ENCODE data around the gene C11orf65. TPM values are rescaled to one million over a fixed set of nuclear protein-coding genes. Genes with fewer than 3 reads are reported as not detected.

The C11orf65 gene
- total and polyA plus RNA-seq, 7 experiments from 2014 or later, result 0.27 to 2.0 (median 0.61) TPM

GRCh38 chr11:108496643-108497256, 29.4 kb upstream of the C11orf65 start:
- ATAC-seq, result no peak
- Histone ChIP-seq H3K4me1 (ENCODE audit: control insufficient read depth in 2 of 2, insufficient read depth in 2 of 2, low read length in 2 of 2) (peaks cover 0 to 3% of the 10 kb centered on the region in 2 donors), H3K36me3 (ENCODE audit: control insufficient read depth in 2 of 3, insufficient read depth in 3 of 3, low read length in 3 of 3) (no peaks in the 10 kb centered on the region), H3K9me3 (ENCODE audit: control insufficient read depth in 2 of 3, low read length in 3 of 3) (no peaks in the 10 kb centered on the region), H3K4me3 (ENCODE audit: low read length) (no peak overlapping the region), H3K27ac (ENCODE audit: low read depth, low read length) (peak overlapping the region; percentile 87), H3K27me3 (ENCODE audit: control insufficient read depth in 2 of 2, insufficient read depth in 2 of 2, low read length in 2 of 2) (no peaks in the 10 kb centered on the region)
- Mint-ChIP-seq H3K9me3 (no peaks in the 10 kb centered on the region), H3K4me3 (peak overlapping the region; percentile 95 to 100 (median 98)), H3K27ac (peak overlapping the region; percentile 95 to 100 (median 99)), H3K27me3 (no peaks in the 10 kb centered on the region), H3K36me3 (peaks cover 0 to 14% (median 0%) of the 10 kb centered on the region in 5 donors), H3K4me1 (peaks cover 8 to 33% (median 24%) of the 10 kb centered on the region in 7 donors)
- ChIA-PET CTCF (no interaction called here), POLR2A (interaction anchor here (0.5 to 1.2 kb wide), 3 partner anchors 14 to 124 kb away, joined by 3 to 4 read pairs (median 3); partner anchors contain the start of gene C11orf65)
- intact Hi-C loops (cut with micrococcal nuclease), result loop anchor here (1.0 to 10.0 kb wide), 10 partner anchors 29 to 1039 kb away; partner anchors contain the start of genes ACAT1 (in 2 of the 2), ALKBH8 (in 2 of the 2), C11orf65 (in 2 of the 2) and EXPH5 (in 2 of the 2)
- peak in 1 of 9 donors; percentile 6 for DNase-seq

GRCh38 chr11:108495326-108495725, 28.0 kb upstream of the C11orf65 start:
- no peaks in the 10 kb centered on the region for H3K9me3 ChIP-seq (ENCODE audit: control insufficient read depth in 2 of 3, low read length in 3 of 3)

GRCh38 chr11:108494182-108494581, 26.9 kb upstream of the C11orf65 start:
- H3K27me3 Mint-ChIP-seq, result no peaks in the 10 kb centered on the region
- DNase-seq, result peak in 1 of 9 donors; percentile 3
- intact Hi-C loops (cut with micrococcal nuclease), result loop anchor here (10.0 kb wide), 2 partner anchors 369 to 929 kb away; partner anchors contain the start of genes ALKBH8 (in 2 of the 2) and ACAT1 (in 1 of the 2)
- no peak overlapping the region for H3K4me3 Mint-ChIP-seq
- H3K4me3 ChIP-seq (ENCODE audit: low read length), result no peak overlapping the region
- POLR2A ChIA-PET, result interaction anchor here (0.6 kb wide), 1 partner anchor 917 kb away, joined by 3 read pairs; no protein-coding TSS in a partner anchor
- no peak overlapping the region for H3K27ac ChIP-seq (ENCODE audit: low read depth, low read length)
- no peaks in the 10 kb centered on the region for H3K9me3 Mint-ChIP-seq
- H3K4me1 Mint-ChIP-seq, result peaks cover 8 to 33% (median 25%) of the 10 kb centered on the region in 7 donors
- no peak for ATAC-seq
- peak overlapping the region in 6 of 9 donors; percentile 2 to 99 (median 56) for H3K27ac Mint-ChIP-seq
- H3K4me1 ChIP-seq (ENCODE audit: control insufficient read depth in 2 of 2, insufficient read depth in 2 of 2, low read length in 2 of 2), result peaks cover 0 to 3% of the 10 kb centered on the region in 2 donors
- H3K27me3 ChIP-seq (ENCODE audit: control insufficient read depth in 2 of 2, insufficient read depth in 2 of 2, low read length in 2 of 2), result no peaks in the 10 kb centered on the region
- no peaks in the 10 kb centered on the region for H3K9me3 ChIP-seq (ENCODE audit: control insufficient read depth in 2 of 3, low read length in 3 of 3)
- CTCF ChIA-PET, result interaction anchor here (0.5 kb wide), 1 partner anchor 36 kb away, joined by 3 read pairs; no protein-coding TSS in a partner anchor
- peaks cover 2 to 19% (median 7%) of the 10 kb centered on the region in 5 donors for H3K36me3 Mint-ChIP-seq
- H3K36me3 ChIP-seq (ENCODE audit: control insufficient read depth in 2 of 3, insufficient read depth in 3 of 3, low read length in 3 of 3), result no peaks in the 10 kb centered on the region

More at GRCh38 chr11:108495326-108495725, 28.0 kb upstream of the C11orf65 start:
- ATAC-seq (no peak), DNase-seq (no peak)
- H3K27ac ChIP-seq (ENCODE audit: low read depth, low read length), result no peak overlapping the region
- Mint-ChIP-seq H3K36me3 (peaks cover 0 to 15% (median 5%) of the 10 kb centered on the region in 5 donors), H3K4me3 (no peak overlapping the region), H3K27me3 (no peaks in the 10 kb centered on the region), H3K27ac (peak overlapping the region in 7 of 9 donors; percentile 2 to 99 (median 55)), H3K4me1 (peaks cover 8 to 33% (median 25%) of the 10 kb centered on the region in 7 donors), H3K9me3 (no peaks in the 10 kb centered on the region)
- H3K4me3 ChIP-seq (ENCODE audit: low read length), result no peak overlapping the region
- H3K36me3 ChIP-seq (ENCODE audit: control insufficient read depth in 2 of 3, insufficient read depth in 3 of 3, low read length in 3 of 3), result no peaks in the 10 kb centered on the region
- intact Hi-C loops (cut with micrococcal nuclease), result loop anchor here (5.0 to 10.0 kb wide), 5 partner anchors 371 to 1038 kb away; partner anchors contain the start of genes ALKBH8 (in 2 of the 2), ACAT1 (in 1 of the 2), CUL5 (in 1 of the 2) and CWF19L2 (in 1 of the 2)
- peaks cover 0 to 3% of the 10 kb centered on the region in 2 donors for H3K4me1 ChIP-seq (ENCODE audit: control insufficient read depth in 2 of 2, insufficient read depth in 2 of 2, low read length in 2 of 2)
- POLR2A ChIA-PET, result interaction anchor here (1.1 kb wide), 1 partner anchor 16 kb away, joined by 3 read pairs; no protein-coding TSS in a partner anchor
- CTCF ChIA-PET, result no interaction called here
- no peaks in the 10 kb centered on the region for H3K27me3 ChIP-seq (ENCODE audit: control insufficient read depth in 2 of 2, insufficient read depth in 2 of 2, low read length in 2 of 2)

GRCh38 chr11:108491936-108492335, 24.6 kb upstream of the C11orf65 start:
- Mint-ChIP-seq H3K27ac (peak overlapping the region in 2 of 9 donors; percentile 8 to 10), H3K4me3 (no peak overlapping the region), H3K36me3 (peaks cover 8 to 31% (median 24%) of the 10 kb centered on the region in 5 donors), H3K4me1 (peaks cover 2 to 24% (median 15%) of the 10 kb centered on the region in 7 donors), H3K9me3 (no peaks in the 10 kb centered on the region), H3K27me3 (no peaks in the 10 kb centered on the region)
- Histone ChIP-seq H3K27ac (ENCODE audit: low read depth, low read length) (no peak overlapping the region), H3K9me3 (ENCODE audit: control insufficient read depth in 2 of 3, low read length in 3 of 3) (no peaks in the 10 kb centered on the region), H3K36me3 (ENCODE audit: control insufficient read depth in 2 of 3, insufficient read depth in 3 of 3, low read length in 3 of 3) (peaks cover 0 to 4% (median 0%) of the 10 kb centered on the region in 3 experiments), H3K4me3 (ENCODE audit: low read length) (no peak overlapping the region), H3K27me3 (ENCODE audit: control insufficient read depth in 2 of 2, insufficient read depth in 2 of 2, low read length in 2 of 2) (no peaks in the 10 kb centered on the region), H3K4me1 (ENCODE audit: control insufficient read depth in 2 of 2, insufficient read depth in 2 of 2, low read length in 2 of 2) (peaks cover 0 to 3% of the 10 kb centered on the region in 2 donors)
- CTCF ChIA-PET, result no interaction called here
- ATAC-seq, result no peak
- DNase-seq, result no peak
- POLR2A ChIA-PET, result interaction anchor here (0.8 kb wide), 2 partner anchors 18 to 25 kb away, joined by 3 to 4 read pairs; no protein-coding TSS in a partner anchor
- intact Hi-C loops (cut with micrococcal nuclease), result loop anchor here (10.0 kb wide), 2 partner anchors 367 to 927 kb away; partner anchors contain the start of genes ALKBH8 (in 2 of the 2) and ACAT1 (in 1 of the 2)

GRCh38 chr11:108486828-108487227, 19.5 kb upstream of the C11orf65 start:
- Mint-ChIP-seq H3K36me3 (peaks cover 14 to 64% (median 46%) of the 10 kb centered on the region in 5 donors), H3K4me3 (no peak overlapping the region), H3K4me1 (peaks cover 0 to 9% (median 0%) of the 10 kb centered on the region in 7 donors), H3K27ac (no peak overlapping the region), H3K9me3 (no peaks in the 10 kb centered on the region), H3K27me3 (no peaks in the 10 kb centered on the region)
- ATAC-seq, result no peak
- Histone ChIP-seq H3K27ac (ENCODE audit: low read depth, low read length) (no peak overlapping the region), H3K4me1 (ENCODE audit: control insufficient read depth in 2 of 2, insufficient read depth in 2 of 2, low read length in 2 of 2) (no peaks in the 10 kb centered on the region), H3K27me3 (ENCODE audit: control insufficient read depth in 2 of 2, insufficient read depth in 2 of 2, low read length in 2 of 2) (no peaks in the 10 kb centered on the region), H3K36me3 (ENCODE audit: control insufficient read depth in 2 of 3, insufficient read depth in 3 of 3, low read length in 3 of 3) (peaks cover 0 to 23% (median 0%) of the 10 kb centered on the region in 3 experiments), H3K9me3 (ENCODE audit: control insufficient read depth in 2 of 3, low read length in 3 of 3) (no peaks in the 10 kb centered on the region), H3K4me3 (ENCODE audit: low read length) (no peak overlapping the region)
- ChIA-PET POLR2A (no interaction called here), CTCF (no interaction called here)
- intact Hi-C loops (cut with micrococcal nuclease), result no loop called here
- no peak for DNase-seq

GRCh38 chr11:108486331-108486730, 19.0 kb upstream of the C11orf65 start:
- Histone ChIP-seq H3K27me3 (ENCODE audit: control insufficient read depth in 2 of 2, insufficient read depth in 2 of 2, low read length in 2 of 2) (no peaks in the 10 kb centered on the region), H3K4me3 (ENCODE audit: low read length) (no peak overlapping the region), H3K27ac (ENCODE audit: low read depth, low read length) (no peak overlapping the region), H3K36me3 (ENCODE audit: control insufficient read depth in 2 of 3, insufficient read depth in 3 of 3, low read length in 3 of 3) (peaks cover 0 to 25% (median 0%) of the 10 kb centered on the region in 3 experiments), H3K9me3 (ENCODE audit: control insufficient read depth in 2 of 3, low read length in 3 of 3) (no peaks in the 10 kb centered on the region), H3K4me1 (ENCODE audit: control insufficient read depth in 2 of 2, insufficient read depth in 2 of 2, low read length in 2 of 2) (no peaks in the 10 kb centered on the region)
- H3K27me3 Mint-ChIP-seq, result no peaks in the 10 kb centered on the region
- H3K9me3 Mint-ChIP-seq, result no peaks in the 10 kb centered on the region
- peaks cover 14 to 68% (median 50%) of the 10 kb centered on the region in 5 donors for H3K36me3 Mint-ChIP-seq
- CTCF ChIA-PET, result no interaction called here
- POLR2A ChIA-PET, result no interaction called here
- DNase-seq (no peak), ATAC-seq (peak; percentile 49)
- H3K4me3 Mint-ChIP-seq, result no peak overlapping the region
- H3K4me1 Mint-ChIP-seq, result peaks cover 0 to 9% (median 0%) of the 10 kb centered on the region in 7 donors
- peak overlapping the region in 1 of 9 donors; percentile 29 for H3K27ac Mint-ChIP-seq
- intact Hi-C loops (cut with micrococcal nuclease), result no loop called here
